GM19455 (cell line): Measurements from ENCODE around the gene PPP1R36.
"Not testable (repeated sequence)": the region's sequence is repeated elsewhere in the genome, so short reads cannot be mapped to it uniquely, and the experiment has no call there.

Experiments used
- ATAC-seq: cut with Tn5 transposase; IDR thresholded peaks from one replicate; pipeline ENCODE4 v1.9.1; 2021; ENCODE audit not compliant: unreplicated experiment

The PPP1R36 gene

DNA sequence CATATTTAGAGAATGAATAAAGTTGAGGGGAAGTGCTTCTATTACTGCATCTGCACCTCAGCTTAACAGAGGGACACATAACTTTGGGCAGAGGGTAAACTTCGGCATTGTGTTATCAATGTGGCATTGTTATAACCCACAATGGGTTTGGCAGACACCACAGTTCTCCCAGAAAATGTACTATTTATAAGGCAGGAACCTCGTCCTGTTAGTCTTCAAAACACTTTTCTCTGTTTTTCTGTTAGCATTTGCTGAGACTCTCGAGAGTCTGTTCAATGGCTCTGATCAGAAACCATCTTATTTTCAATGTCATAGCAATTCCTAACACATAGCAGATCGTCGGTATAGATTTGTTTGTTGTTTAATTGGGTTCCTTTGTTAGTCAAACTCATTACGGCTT lies 13.9 kb downstream of the PPP1R36 start:
- no peak for ATAC-seq

DNA sequence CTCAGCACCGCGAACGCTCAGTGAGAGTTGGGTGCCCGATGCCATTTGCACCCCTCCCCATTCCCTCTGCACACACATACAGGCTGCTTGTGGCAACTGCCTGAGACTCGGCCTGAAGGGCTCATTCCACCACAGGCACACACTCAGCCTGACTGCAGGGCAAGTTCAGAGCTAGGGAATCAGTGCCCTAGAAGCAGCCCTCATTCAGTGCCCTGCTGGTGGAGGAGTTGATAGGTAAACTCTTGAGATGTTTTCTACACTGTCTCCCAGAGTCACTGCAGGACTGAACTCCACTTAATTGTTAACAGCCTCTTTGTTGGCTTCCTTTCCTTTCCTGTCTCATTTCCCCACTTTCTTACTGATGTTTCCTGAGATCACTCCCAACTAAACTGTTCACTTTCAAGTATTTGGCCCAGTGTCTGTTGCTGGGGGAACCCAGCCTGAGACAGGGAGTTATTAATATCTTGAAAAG lies 16.9 kb downstream of the PPP1R36 start:
- no peak for ATAC-seq

DNA sequence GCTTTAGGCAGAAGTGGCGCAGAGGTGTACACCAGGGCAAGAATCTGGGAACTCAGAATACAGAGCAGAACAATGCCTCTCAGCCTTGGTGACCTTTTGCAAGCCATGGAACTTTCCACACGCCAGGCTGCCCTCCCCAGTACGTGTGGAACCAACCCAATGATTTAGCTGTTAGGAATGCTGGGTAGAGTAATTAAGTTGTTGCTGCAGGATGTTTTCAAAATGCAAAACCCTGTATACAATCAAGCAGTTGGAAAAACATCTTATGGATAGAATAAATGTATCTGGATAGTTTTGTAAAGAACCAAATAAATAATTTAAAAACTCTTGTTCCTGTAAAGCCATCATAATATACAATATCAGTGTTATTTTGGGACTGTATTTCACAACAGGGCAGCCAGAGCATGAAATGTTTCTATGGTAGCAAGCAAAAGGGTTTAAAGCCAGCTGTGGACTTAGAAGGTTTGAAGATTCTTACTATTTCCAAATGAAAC lies 19.4 kb downstream of the PPP1R36 start:
- ATAC-seq = no peak

DNA sequence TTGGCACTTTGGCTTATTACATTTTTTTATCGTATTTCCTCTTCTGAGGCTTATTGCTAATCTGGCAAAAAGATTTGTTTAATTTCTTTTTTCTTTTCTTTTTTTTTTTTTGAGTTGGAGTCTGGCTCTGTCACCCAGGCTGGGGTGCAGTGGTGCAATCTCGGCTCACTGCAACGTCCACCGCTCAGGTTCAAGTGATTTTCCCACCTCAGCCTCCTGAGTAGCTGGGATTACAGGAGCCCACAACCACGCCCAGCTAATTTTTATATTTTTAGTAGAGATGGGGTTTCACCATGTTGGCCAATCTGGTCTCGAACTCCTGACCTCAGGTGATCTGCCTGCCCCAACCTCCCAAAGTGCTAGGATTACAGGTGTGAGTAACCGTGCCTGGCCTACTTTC lies 19.9 kb downstream of the PPP1R36 start:
- ATAC-seq = not testable (repeated sequence)

DNA sequence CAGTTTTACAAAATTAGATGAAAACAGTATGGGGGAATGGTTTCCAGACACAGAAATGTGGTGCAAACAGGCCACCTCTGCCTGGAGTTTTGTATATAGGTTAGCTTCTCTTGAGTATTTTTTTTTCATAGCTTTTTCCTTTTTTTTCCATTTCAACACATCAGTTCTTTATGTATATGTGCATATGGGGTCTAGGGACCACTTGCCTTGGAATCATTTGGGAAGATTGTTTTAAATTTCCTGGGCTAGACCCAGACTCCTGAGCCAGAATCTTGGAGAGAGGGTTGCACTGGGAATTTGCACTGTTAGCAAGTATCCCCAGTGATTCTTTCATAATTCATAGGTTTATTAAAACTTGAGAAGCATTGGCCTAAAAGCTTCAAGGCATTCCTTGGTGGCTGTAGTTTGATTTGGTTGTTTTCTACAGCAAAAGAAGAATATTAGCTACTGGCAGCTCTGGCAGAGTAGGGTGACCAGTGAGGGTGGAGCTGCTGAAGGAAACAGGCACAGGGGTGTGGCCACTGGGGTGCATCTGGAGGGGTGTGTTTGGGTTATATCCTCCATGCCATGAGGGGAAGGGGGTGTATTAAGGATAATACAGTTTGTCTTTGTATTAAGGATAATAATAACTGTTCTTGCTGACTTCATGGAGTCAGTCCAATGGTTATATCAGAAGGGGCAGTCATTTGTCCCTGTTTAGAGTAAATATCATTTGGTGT lies 22.8 kb downstream of the PPP1R36 start:
- no peak for ATAC-seq

DNA sequence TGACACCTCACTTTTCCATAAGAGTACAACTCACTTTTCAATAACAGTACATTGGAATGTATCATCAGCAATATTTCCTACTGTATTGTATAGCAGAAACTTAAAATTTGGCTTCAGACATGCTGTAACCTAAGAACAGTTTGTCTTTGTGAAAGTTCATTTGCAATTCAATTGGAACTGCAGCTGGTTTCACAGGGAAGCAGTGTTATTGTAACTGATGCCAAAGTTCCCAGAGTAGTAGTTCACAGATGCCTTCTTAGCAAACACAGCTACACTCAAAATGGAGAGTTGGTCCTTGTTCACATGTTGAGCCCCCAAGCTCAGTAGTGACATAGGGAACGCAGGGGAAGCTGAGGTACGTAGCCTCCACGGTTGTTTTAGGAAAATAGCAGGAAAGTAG lies 23.3 kb downstream of the PPP1R36 start:
- ATAC-seq = no peak

DNA sequence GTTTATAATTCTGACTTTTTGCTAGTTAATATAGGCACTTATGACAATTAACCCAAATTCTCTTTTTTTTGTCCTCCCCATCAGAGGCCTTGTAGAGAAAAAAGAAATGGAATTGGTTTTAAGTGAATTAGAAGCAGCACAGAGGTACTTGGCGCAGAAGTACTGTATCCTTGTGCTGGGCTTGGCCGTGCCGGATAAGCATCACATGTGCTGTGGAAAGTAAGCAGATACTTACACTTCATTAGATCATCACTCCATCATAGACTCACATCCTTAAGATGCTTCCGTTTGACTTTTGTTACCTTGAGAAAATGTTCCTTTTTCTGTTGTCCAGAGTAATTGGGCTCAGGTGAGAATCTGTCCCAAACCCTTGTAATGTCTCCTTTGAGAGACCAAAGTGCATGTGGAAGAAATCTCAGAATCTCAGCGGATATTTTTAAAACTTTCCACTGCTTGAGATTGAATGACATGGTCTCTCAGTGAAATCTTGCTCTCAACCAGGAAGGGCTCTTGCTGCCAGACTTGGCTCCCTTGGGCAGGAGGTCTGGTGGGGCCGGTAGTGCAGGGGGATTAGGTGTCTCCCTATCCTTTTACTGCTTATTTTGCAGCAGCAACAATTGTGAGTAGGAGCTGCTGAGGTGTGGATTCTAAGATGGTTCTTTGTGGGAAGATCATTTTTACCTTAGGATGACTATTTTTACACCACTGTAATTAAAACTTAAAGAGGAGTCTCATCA lies 24.8 kb downstream of the PPP1R36 start:
- no peak for ATAC-seq

DNA sequence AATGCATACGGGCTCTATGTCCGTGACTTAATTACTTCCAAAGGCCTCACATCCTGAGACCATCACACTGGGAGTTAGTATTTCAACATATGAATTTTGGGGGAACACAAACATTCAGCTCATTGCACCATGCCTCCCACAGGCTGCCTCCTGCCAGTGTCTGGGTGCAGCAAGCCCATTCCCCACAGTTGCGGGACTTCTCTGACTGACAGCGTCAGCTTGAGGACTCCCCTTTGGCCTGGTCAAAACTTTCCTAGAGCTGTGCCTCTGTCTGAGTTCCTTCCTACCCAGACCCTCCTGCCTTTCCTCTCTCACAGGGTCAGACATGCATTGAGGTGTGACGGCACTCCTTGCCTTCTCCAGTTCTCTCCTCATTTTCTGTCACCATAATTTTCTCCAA lies 27.4 kb downstream of the PPP1R36 start:
- ATAC-seq = no peak

DNA sequence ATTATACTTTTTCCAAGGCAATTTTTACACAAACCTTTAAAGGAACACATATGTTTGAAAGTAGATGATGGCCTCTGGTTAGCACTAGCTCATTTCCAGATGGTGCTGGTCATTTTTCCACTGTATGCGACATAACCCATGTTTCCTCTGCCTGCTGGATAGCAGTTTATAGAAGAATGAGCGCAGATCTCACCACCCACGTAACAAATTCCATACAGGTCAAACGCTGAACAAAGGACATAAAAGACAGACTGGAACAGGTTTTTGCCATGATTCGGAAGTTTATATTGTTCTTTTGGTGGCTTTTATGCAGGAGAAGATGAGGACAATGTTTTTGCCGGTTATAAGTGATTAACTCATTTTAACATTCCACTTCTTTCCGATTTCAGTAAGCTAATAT lies 30.7 kb downstream of the PPP1R36 start:
- no peak for ATAC-seq

DNA sequence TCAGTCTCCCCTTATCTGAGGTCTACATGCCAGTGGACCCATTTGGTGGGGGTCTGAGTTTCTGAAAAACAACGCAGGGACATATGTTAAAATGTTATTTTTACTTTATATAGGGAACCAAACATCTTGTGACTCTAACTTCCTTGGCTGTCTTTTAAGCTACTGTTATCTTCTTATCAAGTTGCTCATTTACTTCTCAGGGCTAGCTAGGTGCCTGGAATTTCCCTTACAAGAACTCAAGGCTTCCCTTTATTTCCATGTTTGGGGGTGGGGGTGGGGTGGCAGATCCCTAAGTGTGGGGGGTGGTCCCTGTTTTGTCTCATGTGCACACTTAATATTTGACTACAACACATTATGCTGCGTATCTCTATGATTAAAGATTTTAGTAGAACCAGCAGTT lies 31.6 kb downstream of the PPP1R36 start:
- no peak for ATAC-seq

DNA sequence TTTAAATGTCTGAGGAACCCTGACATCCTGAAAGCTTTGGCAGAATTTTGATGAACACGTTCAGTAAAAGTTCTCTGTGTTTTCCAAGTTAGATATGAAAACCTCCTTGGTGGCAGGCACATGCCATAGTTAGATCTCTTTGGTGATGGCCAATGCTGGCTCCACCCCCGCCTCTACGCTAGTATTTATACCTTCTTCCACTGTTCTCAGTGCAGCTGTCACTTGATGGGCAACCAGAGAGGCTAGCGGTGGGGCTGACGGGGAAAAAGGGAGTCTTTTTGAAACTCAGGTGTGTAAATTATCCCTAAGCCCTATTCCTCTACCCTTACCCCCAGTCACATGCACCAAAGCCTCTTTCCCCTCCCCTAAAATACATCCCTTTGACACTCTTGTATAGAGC lies 32.1 kb downstream of the PPP1R36 start:
- no peak for ATAC-seq

DNA sequence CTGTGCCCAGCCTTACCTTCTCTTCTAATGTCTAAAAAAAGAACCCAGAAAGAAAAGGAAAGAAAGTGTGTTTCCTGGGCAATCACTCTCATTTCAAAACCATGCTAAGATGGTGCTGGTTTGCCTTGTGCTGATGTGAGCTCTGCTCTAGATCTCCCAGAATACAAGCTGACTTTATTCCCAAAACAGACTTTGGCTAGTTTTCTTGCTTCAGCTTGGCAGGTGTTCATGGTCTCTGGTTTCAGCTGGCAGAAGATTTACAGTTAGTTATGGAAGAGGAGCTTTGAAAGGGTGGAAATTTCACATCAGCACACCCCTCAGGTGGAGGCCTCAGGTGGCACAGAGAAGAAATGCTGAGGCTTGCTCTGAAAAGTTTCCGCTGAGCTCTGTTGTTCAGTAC lies 34.4 kb downstream of the PPP1R36 start:
- no peak for ATAC-seq

DNA sequence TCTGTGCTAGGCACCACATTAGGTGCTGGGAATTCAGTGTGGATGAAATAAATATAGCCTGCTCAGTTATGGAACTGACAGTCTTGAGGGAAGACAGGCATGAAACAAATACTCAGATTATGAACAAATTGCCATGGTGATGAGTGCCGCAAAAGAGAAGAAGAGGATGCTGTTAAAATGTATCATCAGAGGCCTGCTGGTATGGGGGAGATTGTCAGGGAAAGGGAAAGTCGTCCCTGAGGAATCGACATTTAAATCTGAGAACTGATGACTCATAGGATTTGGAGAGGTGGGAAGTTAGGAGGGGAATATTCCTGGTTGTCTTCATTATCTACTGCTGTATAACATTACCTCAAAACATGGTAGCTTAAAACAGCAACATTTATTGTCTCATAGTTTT lies 42.0 kb downstream of the PPP1R36 start:
- no peak for ATAC-seq

DNA sequence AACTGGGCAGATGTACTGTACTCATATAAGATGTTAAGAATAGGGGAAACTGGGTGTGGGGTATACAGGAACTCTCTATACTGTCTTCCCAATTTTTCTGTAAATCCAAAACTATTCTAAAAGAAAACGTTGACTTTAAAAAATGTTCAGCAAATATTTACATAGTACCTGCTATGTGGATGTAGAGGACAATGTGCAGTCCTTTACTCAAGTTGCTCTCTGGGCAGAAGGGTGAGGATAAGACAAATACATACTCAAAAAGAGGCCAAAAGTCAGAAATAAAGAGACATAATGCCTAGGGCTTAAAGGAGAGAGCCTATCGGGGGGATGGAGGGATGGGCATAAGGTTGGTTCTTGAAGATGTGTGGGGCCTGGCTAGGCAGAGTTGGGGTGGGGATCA lies 44.7 kb downstream of the PPP1R36 start:
- no peak for ATAC-seq

DNA sequence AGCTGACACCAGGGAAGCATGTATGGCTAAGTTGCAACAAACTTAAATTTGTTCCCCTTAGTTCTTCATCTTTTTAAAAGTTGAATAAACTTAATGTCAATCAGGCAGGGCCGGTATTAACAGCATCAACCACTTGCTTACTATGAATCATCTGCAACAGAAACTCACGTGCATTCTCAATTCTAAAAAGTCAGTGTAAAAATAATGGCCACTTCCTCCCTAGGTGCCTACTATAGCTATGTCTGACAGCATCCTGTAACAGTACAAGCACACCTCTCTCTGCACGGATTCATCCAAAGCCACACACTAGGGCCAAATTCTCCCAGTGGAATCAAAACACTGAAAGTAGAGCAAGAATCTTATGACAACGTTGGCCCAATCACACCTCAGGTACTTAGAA lies 48.6 kb downstream of the PPP1R36 start:
- ATAC-seq = peak; percentile 84

DNA sequence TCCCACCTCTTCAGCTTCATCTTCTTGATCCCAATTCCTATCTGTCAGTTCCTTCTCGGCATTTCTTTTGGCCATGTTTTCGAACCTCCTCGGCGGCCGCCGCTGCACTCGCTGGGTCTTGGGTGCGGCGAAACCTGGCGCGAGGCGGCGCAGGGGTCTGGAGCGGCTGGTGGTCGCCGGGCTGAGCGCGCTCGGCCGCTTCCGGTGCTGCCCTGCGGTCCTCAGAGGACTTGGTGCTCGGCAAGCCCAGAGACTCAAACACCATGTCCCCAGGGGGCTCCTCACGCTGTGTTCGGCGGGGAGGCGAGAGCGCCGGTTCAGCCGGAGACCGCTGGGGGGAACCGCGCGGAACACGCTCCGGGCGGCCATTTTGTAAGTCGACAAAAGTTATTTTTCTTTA lies 51.8 kb downstream of the PPP1R36 start:
- ATAC-seq = no peak

DNA sequence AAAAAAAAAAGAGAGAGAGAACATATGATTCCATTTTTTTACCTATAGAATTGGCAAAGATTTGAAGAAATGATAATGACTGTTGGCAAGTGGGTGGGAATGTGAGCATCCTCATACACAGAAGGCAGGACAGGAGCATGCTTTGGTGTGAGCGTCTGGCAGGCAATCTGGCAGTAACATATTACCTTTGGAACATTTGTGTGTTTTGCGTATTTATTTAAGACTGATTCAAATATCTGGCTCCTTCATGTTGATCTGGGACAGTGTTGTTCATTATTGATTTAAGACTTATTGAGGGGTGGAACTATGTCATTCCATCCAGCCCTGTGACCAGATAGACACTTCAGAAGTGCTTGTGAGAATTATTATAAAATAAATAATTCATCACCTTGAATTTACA lies 53.1 kb downstream of the PPP1R36 start:
- ATAC-seq = no peak

DNA sequence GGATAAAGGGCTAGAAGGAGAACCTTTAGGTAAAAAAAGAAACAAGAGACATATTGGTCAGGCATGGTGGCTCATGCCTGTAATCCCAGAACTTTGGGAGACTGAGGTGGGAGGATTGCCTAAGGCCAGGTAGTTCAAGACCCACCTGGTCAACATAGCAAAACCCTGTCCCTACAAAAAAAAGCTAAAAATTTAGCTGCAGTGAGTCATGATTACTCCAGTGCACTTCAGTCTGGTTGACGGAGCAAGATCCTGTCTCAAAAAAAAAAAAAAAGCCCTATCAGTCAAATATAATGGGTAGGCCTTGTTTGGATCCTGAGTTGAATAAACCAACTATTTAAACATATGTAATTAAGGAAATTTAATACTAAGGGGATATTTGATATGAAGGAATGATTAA lies 54.2 kb downstream of the PPP1R36 start:
- no peak for ATAC-seq

DNA sequence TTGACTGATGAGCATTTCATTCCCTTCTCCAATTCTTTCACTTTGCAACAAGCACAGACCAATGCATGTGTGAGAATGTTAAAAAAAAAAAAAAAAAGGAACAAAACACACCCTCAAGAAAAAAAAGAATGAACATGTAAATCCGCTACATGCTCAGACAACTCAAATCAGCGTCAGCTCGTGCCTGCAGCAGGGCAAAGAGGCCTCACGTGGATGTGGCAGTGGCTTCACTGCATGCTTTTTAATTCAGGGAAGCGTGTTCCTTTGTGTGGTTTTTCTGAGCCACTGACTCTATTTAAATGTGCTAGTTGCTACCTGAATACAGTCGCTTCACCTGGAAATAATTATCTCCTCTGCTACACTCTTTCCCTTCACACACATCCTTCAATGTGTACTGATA lies 55.1 kb downstream of the PPP1R36 start:
- ATAC-seq = no peak

DNA sequence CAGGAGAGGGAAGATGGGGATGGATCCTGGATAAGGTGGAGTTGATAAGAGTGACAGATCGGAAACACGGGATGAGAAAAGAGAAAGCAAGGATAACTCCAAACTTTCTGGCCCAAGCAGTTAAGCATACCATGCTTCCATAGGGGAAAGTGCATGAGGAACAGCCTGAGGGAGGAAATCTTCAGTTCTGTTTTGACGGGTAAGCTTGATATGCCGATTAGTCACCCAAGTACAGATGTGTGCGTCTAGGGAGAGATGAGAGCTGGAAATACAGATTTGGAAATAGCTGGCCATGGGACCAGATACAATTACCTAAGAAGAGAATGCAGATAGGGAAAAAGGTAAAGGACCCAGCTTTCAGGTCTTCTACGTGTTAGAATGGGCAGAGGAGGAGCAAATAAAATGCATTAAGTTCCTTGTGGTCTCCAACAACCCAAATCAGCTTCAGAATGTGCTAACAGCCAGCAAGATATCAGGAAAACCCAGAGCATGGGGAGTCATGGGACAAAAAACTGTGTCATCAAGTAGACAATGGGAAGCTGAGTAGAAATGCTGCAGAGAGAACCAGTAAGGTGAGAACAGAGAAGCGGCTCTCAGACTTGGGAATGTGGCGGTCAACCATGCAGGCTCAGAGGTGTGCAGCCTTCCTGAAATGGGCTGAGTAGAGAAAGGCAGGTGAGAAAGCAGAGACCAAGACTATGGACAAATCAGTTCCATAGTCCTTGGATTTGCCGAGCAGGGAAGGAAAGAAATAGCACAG lies 56.3 kb downstream of the PPP1R36 start:
- no peak for ATAC-seq

DNA sequence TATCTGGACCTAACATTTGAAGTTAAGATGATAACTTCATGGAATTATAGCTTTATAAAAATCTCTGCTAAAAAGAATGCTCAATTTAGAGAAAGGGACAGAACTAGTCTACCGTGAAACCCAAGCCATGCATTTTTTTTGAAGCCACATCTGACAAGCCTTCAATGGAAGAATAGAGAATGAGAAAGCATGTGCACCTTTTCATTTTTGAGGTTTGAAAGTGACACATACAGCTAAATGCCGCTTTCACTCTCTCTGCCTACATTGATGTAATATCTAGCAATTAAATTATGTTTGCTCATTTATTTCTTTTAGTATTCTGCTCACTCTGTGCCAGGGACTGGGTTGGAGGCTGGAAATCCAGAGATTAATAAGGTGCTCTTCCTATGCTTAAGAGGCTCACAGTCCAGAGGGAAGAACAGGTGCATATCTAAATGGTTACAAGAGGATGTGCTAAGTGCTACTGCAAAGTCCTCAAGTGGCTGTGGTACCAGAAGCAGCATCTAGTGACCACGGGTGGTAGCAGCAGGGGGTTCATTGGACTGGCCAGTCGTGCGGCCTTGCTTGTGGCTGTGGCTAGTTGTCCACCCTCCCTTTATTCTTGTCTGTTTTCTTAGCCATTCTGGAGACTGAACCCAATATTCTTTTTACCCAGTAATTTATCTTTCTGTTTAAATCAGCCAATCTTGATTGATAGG lies 60.4 kb downstream of the PPP1R36 start:
- ATAC-seq = no peak
